ENCODE measurements around the gene POGZ.
"Not testable (repeated sequence)": the region's sequence is repeated elsewhere in the genome, so short reads cannot be mapped to it uniquely, and the experiment has no call there.

POGZ gene

DNA sequence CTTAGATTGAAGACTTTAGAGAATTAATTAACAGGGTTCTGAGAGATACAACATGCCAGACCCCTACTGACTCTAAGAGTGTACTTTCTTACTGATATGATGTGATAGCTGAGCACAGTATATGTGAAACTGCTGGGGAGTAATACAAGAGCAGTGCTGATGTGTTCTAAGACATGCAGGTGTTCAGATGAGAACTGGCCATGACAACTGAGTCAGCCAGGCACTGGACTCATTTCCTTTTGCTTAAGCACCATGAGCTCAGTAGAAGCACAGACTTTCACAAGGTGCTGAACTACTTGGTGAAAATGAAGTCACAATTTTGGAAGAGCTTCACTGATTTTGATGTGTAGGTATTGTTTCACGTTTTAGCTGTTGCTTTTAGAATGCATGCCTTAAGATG is 15.9 kb upstream of the POGZ start:
- DNase-seq, result no peak

DNA sequence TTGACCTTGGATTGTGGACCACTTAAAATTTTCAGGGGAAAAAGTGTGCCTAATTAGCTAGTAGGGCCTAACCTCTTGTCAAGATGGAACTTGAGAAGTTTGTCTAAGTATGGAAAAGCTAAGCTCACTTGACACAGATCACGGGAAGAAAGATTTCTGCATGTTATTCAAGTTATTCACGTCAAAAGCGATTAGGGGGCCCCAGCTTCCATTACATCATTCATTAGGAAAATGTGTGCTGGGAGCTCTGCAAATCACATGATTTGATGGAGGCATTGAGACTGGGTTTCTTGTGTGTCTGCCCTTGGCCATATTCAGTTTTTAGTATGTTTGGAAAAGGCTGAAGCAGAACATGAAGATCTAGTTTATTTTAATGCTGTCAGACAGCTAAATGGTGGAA is 15.5 kb upstream of the POGZ start:
- DNase-seq, result no peak

DNA sequence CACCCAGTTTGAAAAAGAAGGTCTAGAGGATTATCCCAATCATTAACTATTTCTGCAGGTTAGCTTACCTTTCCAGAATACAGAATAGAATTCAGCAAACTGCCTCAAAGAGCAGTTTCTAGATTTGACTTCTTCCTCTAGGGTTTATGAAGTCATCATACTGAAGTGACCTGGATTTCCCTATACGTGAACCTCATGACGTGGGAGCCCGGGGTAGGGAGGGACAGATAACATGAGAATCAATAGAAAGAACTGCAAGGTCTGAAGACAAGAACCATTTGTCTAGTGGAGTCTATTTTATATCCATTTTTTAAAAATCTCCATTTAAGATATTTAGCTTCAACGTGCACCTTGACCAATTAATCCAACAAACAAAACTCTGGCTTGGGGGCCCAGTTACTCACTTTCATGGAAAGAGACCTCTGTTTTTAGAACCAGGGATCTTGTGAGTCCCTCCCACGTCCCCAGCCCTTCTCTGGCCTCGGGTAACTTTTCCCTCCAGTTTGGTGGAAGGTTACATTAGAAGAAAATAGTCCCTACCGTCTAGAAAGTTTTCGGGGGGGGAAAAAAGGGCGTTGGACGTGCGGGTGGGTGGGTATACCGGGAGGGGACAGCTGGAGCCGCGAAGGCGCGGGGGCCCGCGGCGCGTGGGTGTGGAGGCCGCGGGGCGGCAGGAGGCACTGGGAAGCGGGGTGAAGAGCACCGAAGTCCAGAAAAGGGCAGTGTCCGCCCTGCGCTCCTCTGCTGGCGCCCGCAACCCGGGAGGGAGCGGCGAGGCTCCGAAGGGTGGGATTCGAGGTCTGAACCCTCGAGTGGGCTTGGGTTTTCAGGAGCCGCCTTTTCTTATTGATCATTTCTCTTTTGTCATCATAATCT is 13.8 kb upstream of the POGZ start:
- DNase-seq, result no peak

DNA sequence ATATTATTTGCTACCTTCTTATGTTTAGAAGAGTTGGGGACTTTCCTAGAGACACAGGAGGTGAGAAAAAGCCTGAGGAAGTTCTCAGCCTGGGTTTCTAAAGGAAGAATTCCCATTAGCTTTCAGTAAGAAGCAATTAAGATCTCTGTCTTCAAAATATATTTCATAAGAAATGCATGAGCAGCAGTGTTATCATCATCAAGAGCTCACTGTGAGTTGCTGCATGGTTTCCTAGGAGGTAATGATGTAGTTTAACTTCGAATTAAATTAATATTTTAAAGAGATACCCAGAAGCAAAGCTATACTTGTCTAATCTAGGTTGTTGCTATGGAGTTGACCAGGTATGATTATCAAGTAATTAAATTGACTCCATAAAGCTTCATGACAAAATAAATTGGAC is 5.7 kb upstream of the POGZ start:
- no peak for DNase-seq

DNA sequence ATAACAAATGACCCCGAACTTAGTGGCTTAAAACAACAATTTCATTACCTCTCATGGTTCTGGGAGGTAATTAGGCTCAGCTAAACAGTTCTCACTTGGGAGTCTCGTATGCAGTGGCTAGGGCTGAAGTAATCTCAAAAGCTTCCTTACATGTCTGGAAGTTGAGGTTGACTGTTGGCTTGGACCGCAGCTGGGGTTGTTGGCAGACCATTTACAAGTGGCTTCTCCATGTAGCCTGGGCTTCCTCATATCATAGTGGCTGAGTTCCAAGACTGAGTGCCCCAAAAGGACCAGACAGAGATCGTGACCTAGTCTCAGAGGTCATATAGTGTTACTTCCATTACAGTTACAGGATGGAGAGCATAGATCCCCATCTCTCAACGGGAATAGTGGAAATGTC is 2.4 kb upstream of the POGZ start:
- no peak for DNase-seq

DNA sequence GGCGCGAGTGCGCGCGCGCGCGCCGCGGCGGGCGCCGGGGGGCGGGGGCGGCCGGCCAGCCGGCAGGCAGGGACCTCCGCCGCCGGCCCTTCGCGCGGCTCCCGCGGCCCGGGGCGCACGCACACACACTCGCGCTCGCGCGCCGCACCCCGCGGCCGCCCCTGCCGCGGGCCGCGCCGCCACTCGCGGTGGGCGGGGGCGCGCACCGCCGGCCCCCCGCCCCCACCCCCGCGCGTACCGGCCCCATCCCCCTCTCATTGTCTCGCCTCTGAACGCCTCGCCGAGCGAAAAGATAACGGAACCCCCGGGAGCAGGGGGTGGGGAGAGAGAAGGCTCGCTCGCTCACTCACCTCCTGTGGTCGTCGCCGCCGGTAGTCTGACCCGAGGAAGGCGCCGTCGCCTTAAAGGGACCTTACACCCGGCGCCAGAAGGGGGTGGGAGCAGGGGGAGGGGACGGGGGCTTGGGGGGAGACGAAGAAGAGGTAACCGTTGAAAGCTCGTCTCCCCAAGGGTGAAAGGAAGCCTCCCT is 428 bp downstream of the POGZ start:
- peak; percentile 77 for DNase-seq

DNA sequence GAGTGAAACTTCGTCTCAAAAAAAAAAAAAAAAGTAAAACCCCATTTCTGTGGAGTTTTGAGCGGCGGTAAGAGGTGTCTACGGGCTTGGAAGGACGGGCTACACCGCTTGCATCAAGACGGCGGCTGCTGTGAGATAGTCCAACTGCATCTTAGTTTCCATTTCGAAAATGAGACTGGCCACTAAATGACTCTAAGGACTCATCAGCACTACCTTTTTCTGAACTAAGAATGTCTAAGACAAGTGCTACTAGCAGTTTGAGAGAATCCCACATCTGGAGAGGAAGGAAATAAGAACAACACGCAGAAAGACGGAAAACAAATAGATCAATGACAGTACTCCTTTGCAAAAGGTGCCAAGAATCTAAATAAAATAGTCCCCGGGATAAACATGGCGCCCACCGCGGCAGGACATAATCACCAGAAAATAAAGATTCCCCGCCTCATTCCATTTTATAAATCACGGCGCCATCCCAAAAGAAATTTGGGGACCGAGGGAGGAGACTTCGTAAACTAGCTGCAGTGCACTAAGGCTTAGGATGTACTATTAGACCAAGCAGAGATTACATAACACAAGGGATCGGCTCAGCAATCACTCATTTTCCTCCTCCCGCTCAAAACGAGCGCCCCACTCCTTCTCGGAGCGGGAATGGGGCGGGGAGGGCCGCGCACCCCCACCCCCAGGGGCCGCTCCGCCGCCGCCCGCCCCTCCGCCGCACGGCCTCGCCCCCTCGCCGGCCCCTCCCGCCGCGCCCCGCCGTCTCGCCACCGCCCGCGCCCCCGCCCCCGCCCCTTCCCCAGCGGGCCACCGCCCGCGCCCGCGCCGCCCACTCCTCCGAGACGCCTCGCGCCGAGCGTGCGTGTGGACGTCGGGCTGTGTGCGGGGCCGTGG is 1.1 kb downstream of the POGZ start:
- peak; percentile 65 for DNase-seq

DNA sequence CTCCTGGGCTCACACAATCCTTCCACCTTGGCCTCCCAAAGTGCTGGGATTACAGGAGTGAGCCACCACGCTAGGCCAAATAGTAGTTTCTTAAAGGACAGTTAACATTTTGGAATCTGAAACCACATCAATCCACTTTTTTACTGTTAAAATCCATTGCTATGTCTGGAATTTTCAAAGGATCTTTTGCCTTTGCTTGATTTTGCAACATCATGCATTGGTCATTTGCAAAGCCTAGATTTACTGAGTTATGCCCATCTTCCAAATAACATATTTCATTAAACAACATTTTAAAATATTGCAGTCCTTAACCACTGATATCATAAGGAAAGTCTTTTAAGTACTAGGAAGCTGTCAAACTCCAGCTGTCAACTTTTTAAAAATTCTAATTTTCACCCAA is 3.3 kb downstream of the POGZ start:
- DNase-seq, result no peak

DNA sequence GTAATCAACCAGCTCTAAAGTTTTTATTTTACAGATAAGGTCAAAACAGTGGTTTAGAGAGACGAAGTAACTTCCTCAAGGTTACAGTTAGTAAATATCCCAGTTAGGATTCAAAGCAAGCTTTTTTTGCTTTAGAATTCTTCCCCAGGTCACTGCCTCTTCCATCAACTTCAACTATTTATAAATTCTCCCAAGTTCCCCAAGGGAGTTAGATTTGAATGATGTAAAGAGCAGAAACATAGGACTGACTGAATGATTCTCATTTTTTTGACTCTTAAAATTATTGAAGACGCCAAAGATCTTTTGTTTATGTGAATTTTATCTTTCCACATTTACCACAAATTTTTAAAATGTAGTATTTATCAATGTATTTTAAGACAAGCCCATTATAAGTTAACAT is 4.1 kb downstream of the POGZ start:
- no peak for DNase-seq

DNA sequence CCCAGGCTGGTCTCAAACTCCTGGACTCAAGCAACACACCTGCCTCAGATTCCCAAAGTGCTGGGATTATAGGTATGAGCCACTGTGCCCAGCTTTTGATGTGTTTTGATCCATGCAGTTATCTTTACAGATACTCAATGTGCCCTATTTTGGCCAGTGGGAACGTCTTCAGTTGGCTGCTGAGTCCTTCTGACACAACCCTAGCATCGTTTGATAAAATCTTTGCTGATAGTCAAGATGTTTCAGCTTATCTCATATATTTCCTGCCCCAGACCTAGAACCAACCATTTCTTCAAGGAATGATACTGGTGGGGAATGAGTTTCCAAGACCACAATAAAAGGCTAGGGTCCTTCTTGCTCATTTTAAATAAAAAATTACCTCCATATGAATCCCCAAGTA is 11.6 kb downstream of the POGZ start:
- DNase-seq, result no peak

DNA sequence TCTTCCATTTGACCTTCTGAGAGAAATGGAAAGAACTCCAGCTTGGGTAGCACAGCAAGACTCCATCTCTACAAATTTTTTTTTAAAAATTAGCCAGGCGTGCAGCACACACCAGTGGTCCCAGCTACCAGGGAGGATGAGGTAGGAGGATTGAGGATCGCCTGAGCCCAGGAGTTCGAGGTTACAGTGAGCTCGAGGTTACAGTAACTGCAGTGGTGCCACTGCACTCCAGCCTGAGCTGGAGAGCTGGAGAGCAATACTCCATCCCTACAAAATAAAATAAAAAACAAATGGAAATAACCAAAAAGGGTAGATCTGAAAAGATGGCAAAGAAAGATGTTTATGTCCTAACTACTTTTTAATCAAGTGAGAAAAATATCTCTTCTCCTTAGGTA is 14.5 kb downstream of the POGZ start:
- no peak for DNase-seq

DNA sequence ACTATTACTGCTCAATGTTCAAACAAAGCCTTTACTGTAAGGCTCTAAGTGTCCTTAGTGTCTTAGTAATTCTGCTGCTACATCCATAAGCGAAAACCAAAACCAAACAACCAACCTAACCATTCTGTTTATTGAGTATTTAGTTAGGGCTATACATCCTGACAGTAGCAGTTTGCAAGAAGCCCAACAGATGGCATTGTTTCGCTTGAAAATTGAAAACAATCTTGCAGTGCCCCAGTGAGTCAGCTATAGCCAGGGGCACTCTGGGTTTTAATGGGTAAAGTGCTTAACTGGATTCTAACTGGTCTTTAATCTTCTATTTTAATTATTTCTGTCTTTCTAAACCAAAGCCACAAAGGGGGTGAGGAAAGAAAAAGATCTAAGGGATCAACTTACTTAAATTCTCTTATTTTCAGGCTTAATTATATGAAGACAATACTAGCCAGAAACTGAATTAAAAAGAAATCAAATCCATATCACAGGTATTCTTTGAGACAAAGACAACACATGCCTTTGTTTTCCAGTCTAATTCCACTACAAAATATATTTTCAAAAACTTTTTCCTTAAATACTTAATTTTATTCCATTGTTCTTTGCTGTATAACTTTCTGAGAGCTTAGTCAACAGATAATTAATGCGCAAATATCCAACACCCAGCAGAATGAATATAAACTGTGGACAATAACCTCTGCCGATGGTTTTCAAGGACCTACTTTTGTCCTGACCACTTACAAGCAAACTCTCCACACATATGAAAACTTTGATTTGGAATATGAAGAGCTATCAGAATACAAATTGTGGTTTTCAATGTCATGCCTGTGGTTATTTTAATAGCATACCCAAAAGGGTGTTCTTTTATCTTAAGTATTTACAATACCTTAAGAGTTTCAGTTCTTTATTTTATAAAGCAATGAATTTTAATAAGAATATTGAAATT is 15.2 kb downstream of the POGZ start:
- peak; percentile 62 for DNase-seq

DNA sequence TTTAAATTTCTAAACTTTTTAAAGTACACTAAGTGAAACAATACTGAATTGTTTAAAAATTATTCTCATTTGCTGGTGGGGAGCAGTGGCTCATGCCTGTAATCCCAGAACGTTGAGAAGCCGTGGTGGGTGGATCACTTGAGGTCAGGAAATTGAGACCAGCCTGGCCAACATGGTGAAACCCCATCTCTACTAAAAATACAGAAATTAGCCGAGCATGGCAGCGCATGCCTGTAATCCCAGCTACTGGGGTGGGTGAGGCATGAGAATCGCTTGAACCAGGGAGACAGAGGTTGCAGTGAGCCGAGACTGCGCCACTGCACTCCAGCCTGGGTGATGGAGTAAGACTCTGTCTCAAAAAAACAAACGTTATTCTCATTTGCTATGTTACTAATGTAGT is 21.9 kb downstream of the POGZ start:
- not testable (repeated sequence) for DNase-seq

DNA sequence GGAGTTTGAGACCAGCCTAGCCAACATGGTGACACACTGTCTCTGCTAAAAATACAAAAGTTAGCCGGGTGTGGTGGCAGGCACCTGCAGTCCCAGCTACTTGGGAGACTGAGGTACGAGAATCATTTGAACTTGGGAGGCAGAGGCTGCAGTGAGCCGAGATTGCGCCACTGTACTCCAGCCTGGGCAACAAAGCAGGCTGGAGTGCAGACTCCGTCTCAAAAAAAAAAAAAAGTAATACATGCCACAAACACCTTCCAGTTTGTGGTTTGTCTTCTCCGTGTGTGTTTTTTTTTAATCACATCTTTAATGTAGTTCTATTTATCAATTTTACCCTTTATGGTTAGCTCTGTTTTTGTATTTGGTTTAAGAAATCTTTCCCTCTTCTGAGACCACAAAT is 22.3 kb downstream of the POGZ start:
- DNase-seq, result no peak

DNA sequence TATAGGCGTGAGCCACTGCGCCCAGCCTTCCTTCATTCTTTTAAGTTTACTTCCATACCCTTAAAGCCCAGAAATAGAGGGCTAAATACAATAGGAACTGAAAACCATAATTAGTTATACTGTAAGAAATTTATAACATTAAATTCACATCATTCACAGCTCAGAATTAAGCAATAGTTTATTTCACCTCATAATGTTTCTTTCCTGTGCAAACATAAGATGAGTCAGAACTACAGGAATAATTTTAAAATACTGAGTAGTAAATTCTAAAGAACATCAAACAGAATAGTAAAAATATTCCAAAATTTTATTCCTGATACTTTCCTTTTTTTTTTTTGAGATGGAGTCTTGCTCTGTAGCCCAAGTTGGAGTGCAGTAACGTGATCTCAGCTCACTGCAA is 24.1 kb downstream of the POGZ start:
- DNase-seq, result no peak

DNA sequence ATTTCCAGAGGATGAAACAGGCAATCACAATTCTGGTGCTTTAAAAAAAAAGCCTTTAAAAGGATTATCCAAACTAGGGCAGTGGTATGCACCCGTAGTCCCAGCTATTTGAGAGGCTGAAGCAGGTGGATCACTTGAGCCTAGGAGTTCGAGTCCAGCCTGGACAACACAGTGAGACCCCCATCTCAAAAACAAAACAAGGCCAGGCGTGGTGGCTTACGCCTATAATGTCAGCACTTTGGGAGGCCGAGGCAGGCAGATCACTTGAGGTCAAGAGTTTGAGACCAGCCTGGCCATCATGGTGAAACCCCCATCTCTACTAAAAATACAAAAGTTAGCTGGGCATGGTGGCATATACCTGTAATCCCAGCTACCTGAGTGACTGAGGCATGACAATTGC is 25.5 kb downstream of the POGZ start:
- DNase-seq, result not testable (repeated sequence)

DNA sequence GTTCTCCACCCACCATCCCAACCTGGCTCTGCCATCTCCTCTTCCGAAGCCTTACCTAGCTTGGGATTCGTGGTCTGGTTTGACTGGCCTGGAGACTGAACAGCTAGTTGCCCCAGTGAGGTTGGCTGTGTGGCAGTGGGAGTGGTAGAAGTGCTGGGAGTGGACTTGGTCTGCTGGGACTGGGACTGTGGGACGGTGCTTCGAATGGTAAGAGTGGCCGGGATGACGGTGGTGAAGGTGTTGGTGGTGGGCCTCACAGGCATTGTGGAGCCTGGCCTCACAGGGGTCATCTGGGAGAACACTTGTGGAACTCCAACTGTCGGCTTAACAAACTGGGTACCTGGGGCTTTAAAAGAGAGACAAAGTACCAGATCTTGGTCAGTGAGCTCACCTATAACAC is 31.2 kb downstream of the POGZ start:
- no peak for DNase-seq

DNA sequence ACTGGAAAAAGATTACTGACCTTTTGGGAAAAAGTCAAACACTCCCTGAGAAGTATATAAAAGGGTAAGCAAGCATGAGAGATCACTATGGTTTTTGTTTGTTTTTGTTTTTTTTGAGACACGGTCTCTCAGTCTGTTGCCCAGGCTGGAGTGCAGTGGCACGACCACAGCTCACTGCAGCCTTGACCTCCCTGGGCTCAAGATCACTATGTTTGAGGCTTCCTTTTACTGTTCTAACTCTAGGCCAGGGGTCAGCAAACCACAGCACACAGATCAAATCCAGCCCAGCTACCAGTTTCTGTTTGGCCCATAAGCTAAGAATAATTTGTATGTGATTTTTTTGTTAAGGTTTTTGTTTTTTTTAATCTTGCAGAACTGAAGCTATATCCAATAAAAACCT is 34.2 kb downstream of the POGZ start:
- no peak for DNase-seq

DNA sequence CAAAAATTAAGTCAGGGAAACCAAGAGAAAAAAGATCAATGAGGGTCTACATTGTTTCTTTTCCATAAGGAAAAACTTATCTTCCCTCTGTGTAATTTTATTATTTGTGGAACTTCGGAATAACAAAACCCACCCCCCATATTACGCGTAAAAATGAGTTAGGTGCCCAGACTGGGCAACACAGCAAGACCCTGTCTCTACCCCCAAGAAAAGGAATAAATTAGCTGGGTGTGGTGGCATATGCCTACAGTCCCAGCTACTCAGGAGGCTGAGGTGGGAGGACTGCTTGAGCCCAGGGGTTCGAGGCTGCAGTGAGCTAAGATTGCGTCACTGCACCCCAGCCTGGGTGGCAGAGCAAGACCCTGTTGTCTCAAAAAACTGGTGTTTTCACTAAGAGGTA is 39.5 kb downstream of the POGZ start:
- no peak for DNase-seq

DNA sequence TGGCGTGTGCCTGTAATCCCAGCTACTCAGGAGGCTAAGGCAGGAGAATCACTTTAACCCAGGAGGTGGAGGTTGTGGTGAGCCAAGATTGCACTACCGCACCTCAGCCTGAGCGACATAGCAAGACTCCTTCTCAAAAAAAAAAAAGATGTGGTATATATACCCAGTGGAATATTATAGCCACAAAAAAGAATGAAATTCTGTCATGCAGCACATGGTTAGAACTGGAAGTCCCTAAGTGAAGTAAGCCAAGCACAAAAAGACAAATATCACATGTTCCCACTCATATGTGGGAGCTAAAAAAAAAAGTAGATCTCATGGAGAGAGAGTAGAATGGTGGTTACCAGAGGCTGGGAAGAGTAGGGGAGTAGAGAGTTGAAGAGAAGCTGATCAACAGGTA is 41.2 kb downstream of the POGZ start:
- no peak for DNase-seq

DNA sequence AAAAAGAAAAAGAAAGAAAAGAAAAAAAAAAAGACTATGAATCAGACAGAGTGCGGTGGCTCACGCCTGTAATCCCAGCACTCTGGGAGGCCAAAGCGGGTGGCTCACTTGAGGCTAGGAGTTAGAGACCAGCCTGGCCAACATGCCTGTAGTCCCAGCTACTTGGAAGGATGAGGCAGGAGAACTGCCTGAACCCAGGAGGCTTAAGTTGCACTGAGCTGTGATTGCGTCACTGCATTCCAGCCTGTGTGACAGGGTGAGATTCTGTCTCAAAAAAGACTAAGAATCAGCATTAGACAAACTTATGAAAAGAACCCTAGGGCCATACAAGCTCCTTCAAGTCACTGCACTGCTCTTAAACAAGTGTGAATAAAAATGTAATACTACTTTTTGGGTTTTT is 43.1 kb downstream of the POGZ start:
- DNase-seq, result no peak

DNA sequence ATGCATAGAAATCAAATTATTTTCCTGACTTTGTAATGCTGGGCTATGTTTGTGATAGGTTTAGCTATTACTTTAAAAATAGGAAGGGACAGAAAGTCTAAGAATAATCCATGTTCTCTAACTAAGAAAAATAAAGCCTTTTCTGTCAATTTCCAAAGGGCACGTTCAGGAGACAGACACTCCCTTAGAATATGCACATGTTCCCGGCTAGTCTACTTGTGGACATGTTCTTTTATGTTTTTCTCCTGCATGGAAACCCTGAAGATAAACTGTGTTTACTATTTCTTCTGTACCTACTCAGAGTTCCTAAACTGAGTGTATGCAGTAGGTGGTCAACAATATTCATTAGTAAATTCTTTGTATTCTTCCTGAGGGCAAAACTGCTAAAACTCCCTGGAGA is 47.4 kb downstream of the POGZ start:
- no peak for DNase-seq

DNA sequence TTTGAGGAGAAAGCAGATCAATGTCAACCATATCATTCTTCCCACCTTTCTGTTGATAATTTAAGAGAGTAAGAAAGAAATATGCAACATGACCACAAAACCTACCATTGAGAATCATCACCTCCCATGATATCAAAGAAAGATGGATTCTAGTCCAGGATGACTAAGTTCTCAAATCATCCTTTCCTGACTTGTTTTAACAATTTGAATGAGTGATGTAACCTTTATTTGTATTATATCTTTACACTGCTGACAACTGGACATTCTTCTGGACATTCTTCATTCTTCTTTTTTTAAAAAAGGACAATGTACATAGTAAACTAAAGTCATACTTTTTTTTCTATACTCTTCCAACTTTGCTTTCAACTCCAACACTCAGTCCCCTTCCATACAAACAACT is 50.4 kb downstream of the POGZ start:
- no peak for DNase-seq
